ENCODE data around the gene CNTNAP2.

DNA sequence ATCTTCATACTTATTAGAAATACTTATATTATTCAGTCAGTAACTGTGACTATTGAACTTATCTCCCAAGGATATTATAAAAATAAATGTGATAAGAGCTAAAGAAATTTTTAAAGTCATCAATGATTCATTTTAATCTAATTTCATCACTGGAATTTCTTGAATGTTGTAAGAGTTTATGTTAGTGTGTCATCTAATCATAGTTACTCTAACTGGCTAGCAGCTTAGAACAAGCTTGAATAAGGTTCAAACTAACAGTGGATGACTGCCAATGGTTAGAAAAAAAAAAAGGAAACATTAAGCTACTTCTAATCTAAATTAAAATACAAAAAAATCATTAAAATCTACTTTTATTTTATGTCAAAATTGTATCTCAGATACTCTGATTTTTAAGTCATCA lies 1066.3 kb downstream of the CNTNAP2 start:
- TF ChIP-seq SUZ12 (IDR thresholded peaks at IDR 0.05; ENCODE audit: extremely low read depth, insufficient read depth, insufficient read length) (no peak), ZNF274 (IDR thresholded peaks at IDR 0.05; ENCODE audit: low read depth, low read length) (no peak)
